ENCODE data around the gene C17orf114.

DNA sequence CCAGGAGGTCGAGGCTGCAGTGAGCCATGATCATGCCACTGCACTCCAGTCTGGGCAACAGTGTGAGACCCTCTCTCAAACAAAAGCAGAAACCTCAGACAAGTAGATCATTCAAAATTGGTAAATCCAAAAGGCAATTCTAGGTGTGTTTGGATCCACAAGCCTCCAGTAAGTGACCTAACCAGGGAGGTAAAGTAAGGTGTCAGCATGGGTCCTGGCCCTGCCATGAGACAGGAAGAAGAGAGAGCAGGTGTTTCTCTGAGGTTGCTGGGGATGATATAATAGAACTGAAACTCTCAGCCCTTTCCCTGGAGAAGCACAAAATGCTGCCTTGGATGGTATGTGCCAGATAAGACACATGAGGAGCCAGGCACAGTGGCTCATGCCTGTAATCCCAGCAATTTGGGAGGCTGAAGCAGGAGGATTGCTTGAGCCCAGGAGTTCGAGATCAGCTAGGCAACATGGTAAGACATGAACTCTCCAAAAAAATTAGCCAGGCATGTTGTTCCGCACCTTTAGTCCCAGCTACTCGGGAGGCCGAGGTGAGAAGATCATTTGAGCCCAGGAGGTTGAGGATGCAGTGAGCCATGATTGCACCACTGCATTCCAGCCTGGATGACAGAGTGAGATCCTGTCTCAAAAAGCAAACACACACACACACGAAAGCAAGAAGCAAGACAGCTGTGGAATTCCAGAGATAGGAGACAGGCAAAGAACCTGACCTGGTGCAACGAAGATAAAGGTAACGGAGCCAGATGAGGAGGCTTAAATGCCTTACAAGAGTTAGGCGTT lies 24.0 kb downstream of the C17orf114 start:
- no peak for TF ChIP-seq EZH2 (IDR thresholded peaks at IDR 0.05; ENCODE audit: low read depth)
- TF ChIP-seq, protein P1, sequence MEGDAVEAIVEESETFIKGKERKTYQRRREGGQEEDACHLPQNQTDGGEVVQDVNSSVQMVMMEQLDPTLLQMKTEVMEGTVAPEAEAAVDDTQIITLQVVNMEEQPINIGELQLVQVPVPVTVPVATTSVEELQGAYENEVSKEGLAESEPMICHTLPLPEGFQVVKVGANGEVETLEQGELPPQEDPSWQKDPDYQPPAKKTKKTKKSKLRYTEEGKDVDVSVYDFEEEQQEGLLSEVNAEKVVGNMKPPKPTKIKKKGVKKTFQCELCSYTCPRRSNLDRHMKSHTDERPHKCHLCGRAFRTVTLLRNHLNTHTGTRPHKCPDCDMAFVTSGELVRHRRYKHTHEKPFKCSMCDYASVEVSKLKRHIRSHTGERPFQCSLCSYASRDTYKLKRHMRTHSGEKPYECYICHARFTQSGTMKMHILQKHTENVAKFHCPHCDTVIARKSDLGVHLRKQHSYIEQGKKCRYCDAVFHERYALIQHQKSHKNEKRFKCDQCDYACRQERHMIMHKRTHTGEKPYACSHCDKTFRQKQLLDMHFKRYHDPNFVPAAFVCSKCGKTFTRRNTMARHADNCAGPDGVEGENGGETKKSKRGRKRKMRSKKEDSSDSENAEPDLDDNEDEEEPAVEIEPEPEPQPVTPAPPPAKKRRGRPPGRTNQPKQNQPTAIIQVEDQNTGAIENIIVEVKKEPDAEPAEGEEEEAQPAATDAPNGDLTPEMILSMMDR (conservative IDR thresholded peaks at IDR 0.05): no peak

All from PC-9 (cell line).